Large intestine (tissue), 3 donors: ENCODE data around the gene HYCC2. TPM values are rescaled to one million over a fixed set of nuclear protein-coding genes. Genes with fewer than 3 reads are reported as not detected.
"Not testable (repeated sequence)": the region's sequence is repeated elsewhere in the genome, so short reads cannot be mapped to it uniquely, and the experiment has no call there.

Experiments
- DNase-seq, 2 donors: peaks; one replicate each; pipeline versions ENCODE4 v3.0.0 to v3.0.0-alpha.2; 2013
- H3K27ac ChIP-seq: one replicate; pipeline ENCODE4 v1.5.1; 2013; ENCODE audit warnings: low read length
- H3K27me3 ChIP-seq: 2 replicates; pipeline ENCODE4 v1.6.1; 2013; ENCODE audit warnings: low read length; ENCODE audit not compliant: control insufficient read depth, insufficient read depth
- H3K36me3 ChIP-seq: 2 replicates; pipeline ENCODE4 v1.6.1; 2013; ENCODE audit warnings: low read length; ENCODE audit not compliant: control insufficient read depth, insufficient read depth
- H3K4me1 ChIP-seq: one replicate; pipeline ENCODE4 v1.6.1; 2013; ENCODE audit warnings: low read length; ENCODE audit not compliant: control insufficient read depth, insufficient read depth
- H3K4me3 ChIP-seq: one replicate; pipeline ENCODE4 v1.5.1; 2013; ENCODE audit warnings: low read length
- H3K9me3 ChIP-seq: one replicate; pipeline ENCODE4 v1.6.1; 2013; ENCODE audit warnings: mild to moderate bottlenecking, low read depth, low read length, moderate library complexity; ENCODE audit not compliant: control insufficient read depth
- WGBS: methylation state at CpG from one replicate; pipeline ENCODE4 v1.1.5; 2013; ENCODE audit warnings: low lambda C conversion rate; ENCODE audit not compliant: insufficient coverage; 5-methylcytosine and 5-hydroxymethylcytosine counted together
- polyA plus RNA-seq: library from polyadenylated mRNA; unstranded; fragments of 120-200 nt; gene quantifications from one replicate; pipeline ENCODE4 v1.2.1, GENCODE V29; 2013

The HYCC2 gene
- polyA plus RNA-seq, 1 donor = 12.4 TPM

- Histone ChIP-seq H3K27me3 (no peaks in the 10 kb centered on the region), H3K9me3 (no peaks in the 10 kb centered on the region), H3K4me3 (no peak overlapping the region), H3K27ac (no peak overlapping the region), H3K36me3 (no peaks in the 10 kb centered on the region), H3K4me1 (peaks cover 4% of the 10 kb centered on the region)
- DNase-seq = no peak
- WGBS = 80% methylated on average over 1 of the region's 1 CpG
Observed at GRCh38 chr2:201073071-201073470, 1.6 kb upstream of the HYCC2 start.

- peak overlapping the region; percentile 88 for H3K27ac ChIP-seq
- no peaks in the 10 kb centered on the region for H3K27me3 ChIP-seq
- no peak for DNase-seq
- no CpG with 5 or more reads among the region's 5 CpGs for WGBS
- H3K4me1 ChIP-seq = peaks cover 4% of the 10 kb centered on the region
- H3K9me3 ChIP-seq = no peaks in the 10 kb centered on the region
- H3K4me3 ChIP-seq = peak overlapping the region; percentile 97
- H3K36me3 ChIP-seq = no peaks in the 10 kb centered on the region
Observed at GRCh38 chr2:201072201-201072530, 695 bp upstream of the HYCC2 start.

GRCh38 chr2:201070948-201071478, 458 bp downstream of the HYCC2 start:
- no peaks in the 10 kb centered on the region for H3K36me3 ChIP-seq
- peaks cover 4% of the 10 kb centered on the region for H3K4me1 ChIP-seq
- no CpG with 5 or more reads among the region's 21 CpGs for WGBS
- peak in 1 of 2 donors; percentile 0 for DNase-seq
- H3K9me3 ChIP-seq = no peaks in the 10 kb centered on the region
- peak overlapping the region; percentile 97 for H3K4me3 ChIP-seq
- H3K27me3 ChIP-seq = no peaks in the 10 kb centered on the region
- H3K27ac ChIP-seq = peak overlapping the region; percentile 88

GRCh38 chr2:201064797-201065329, 6.6 kb downstream of the HYCC2 start:
- no peak overlapping the region for H3K27ac ChIP-seq
- 86% methylated on average over 1 of the region's 2 CpGs for WGBS
- H3K4me1 ChIP-seq = no peaks in the 10 kb centered on the region
- no peaks in the 10 kb centered on the region for H3K27me3 ChIP-seq
- H3K4me3 ChIP-seq = no peak overlapping the region
- DNase-seq = no peak
- H3K9me3 ChIP-seq = no peaks in the 10 kb centered on the region
- H3K36me3 ChIP-seq = peaks cover 2% of the 10 kb centered on the region

- no CpG with 5 or more reads among the region's 5 CpGs for WGBS
- H3K36me3 ChIP-seq, DNase-seq, H3K9me3 ChIP-seq, H3K27me3 ChIP-seq, H3K4me1 ChIP-seq, H3K4me3 ChIP-seq, H3K27ac ChIP-seq: not testable (repeated sequence)
Observed at GRCh38 chr2:201063516-201063915, 8.0 kb downstream of the HYCC2 start.

GRCh38 chr2:201059961-201060755, 11.3 kb downstream of the HYCC2 start:
- Histone ChIP-seq H3K27me3 (no peaks in the 10 kb centered on the region), H3K9me3 (peaks cover 3% of the 10 kb centered on the region), H3K4me3 (no peak overlapping the region), H3K36me3 (peaks cover 8% of the 10 kb centered on the region), H3K4me1 (peaks cover 15% of the 10 kb centered on the region), H3K27ac (no peak overlapping the region)
- 90% methylated on average over 2 of the region's 10 CpGs for WGBS
- DNase-seq = no peak

GRCh38 chr2:201058914-201059313, 12.6 kb downstream of the HYCC2 start:
- peak; percentile 54 to 71 for DNase-seq
- Histone ChIP-seq H3K36me3 (peaks cover 8% of the 10 kb centered on the region), H3K9me3 (peaks cover 3% of the 10 kb centered on the region), H3K4me3 (no peak overlapping the region), H3K27ac (peak overlapping the region; percentile 74), H3K27me3 (no peaks in the 10 kb centered on the region), H3K4me1 (peaks cover 15% of the 10 kb centered on the region)
- WGBS = no CpG with 5 or more reads among the region's 1 CpG

GRCh38 chr2:201057715-201058248, 13.7 kb downstream of the HYCC2 start:
- Histone ChIP-seq H3K4me3 (no peak overlapping the region), H3K27ac (peak overlapping the region; percentile 49), H3K27me3 (no peaks in the 10 kb centered on the region), H3K9me3 (peaks cover 3% of the 10 kb centered on the region), H3K36me3 (peaks cover 8% of the 10 kb centered on the region), H3K4me1 (peaks cover 15% of the 10 kb centered on the region)
- peak; percentile 2 to 32 for DNase-seq
- no CpG with 5 or more reads among the region's 4 CpGs for WGBS

GRCh38 chr2:201057087-201057521, 14.4 kb downstream of the HYCC2 start:
- H3K36me3 ChIP-seq = peaks cover 8% of the 10 kb centered on the region
- H3K9me3 ChIP-seq = peaks cover 3% of the 10 kb centered on the region
- H3K4me3 ChIP-seq = no peak overlapping the region
- H3K27me3 ChIP-seq = no peaks in the 10 kb centered on the region
- no CpG with 5 or more reads among the region's 2 CpGs for WGBS
- DNase-seq = peak; percentile 50 to 70
- H3K27ac ChIP-seq = peak overlapping the region; percentile 49
- peaks cover 15% of the 10 kb centered on the region for H3K4me1 ChIP-seq

- peaks cover 3% of the 10 kb centered on the region for H3K9me3 ChIP-seq
- H3K4me1 ChIP-seq = no peaks in the 10 kb centered on the region
- no peak for DNase-seq
- no peak overlapping the region for H3K4me3 ChIP-seq
- WGBS = no CpG with 5 or more reads among the region's 11 CpGs
- H3K27me3 ChIP-seq = no peaks in the 10 kb centered on the region
- H3K27ac ChIP-seq = no peak overlapping the region
- H3K36me3 ChIP-seq = peaks cover 4% of the 10 kb centered on the region
Observed at GRCh38 chr2:201049455-201049854, 22.0 kb downstream of the HYCC2 start.
